HT1080 (cell line): ENCODE results near the gene DQX1. TPM values are rescaled to one million over a fixed set of nuclear protein-coding genes. Genes with fewer than 3 reads are reported as not detected.

Experiments
- DNase-seq: peaks from one replicate; pipeline ENCODE4 v3.0.0-alpha.2; 2015; ENCODE audit warnings: low read depth
- total RNA-seq: library from RNA; depleted of rRNA; stranded (reverse); fragments of >200 nt; shearing (Covaris generic); gene quantifications from 2 replicates; pipeline ENCODE4 v1.2.3, GENCODE V29; 2014

Gene DQX1
- total RNA-seq, 1 experiment from 2014 or later: 0.18 TPM

GRCh38 chr2:74554820-74555531 is 28.9 kb upstream of the DQX1 start:
- peak; percentile 50 for DNase-seq

- peak; percentile 81 for DNase-seq
These were observed 28.1 kb upstream of the DQX1 start, which contains the start of the genes DOK1 and LOXL3 for GRCh38 chr2:74553892-74554819. TSS of gene DOK1 (plus strand) at chr2:74554720. CDS start at chr2:74554755, 35 bp downstream. TSS of gene LOXL3 (minus strand) at chr2:74553942. CDS start at chr2:74552634, 1,308 bp downstream.

- DNase-seq: peak; percentile 62
These were observed 27.1 kb upstream of the DQX1 start for GRCh38 chr2:74552914-74553811.

- DNase-seq: peak; percentile 70
These were observed 26.2 kb upstream of the DQX1 start for GRCh38 chr2:74551942-74552913.

- no peak for DNase-seq
These were observed 25.5 kb upstream of the DQX1 start for GRCh38 chr2:74551530-74551929.

GRCh38 chr2:74550231-74550630 is 24.2 kb upstream of the DQX1 start:
- no peak for DNase-seq

- no peak for DNase-seq
These were observed 23.1 kb upstream of the DQX1 start for GRCh38 chr2:74548900-74549826.

- no peak for DNase-seq
These were observed 22.4 kb upstream of the DQX1 start for GRCh38 chr2:74548285-74548899.

GRCh38 chr2:74546004-74546403 is 20.0 kb upstream of the DQX1 start:
- no peak for DNase-seq

- no peak for DNase-seq
These were observed 18.6 kb upstream of the DQX1 start for GRCh38 chr2:74544634-74545033.

- DNase-seq: no peak
These were observed 16.9 kb upstream of the DQX1 start for GRCh38 chr2:74542978-74543377.

- no peak for DNase-seq
These were observed 14.3 kb upstream of the DQX1 start for GRCh38 chr2:74540291-74540690.

- no peak for DNase-seq
These were observed 12.9 kb upstream of the DQX1 start for GRCh38 chr2:74538881-74539339.

GRCh38 chr2:74537140-74537539 is 11.1 kb upstream of the DQX1 start:
- DNase-seq: peak; percentile 48

- no peak for DNase-seq
These were observed 10.3 kb upstream of the DQX1 start for GRCh38 chr2:74536166-74536950.

GRCh38 chr2:74535440-74535965 is 9.5 kb upstream of the DQX1 start:
- DNase-seq: no peak

GRCh38 chr2:74534411-74534810 is 8.4 kb upstream of the DQX1 start:
- DNase-seq: no peak
